ENCODE measurements around the gene EXOC3.

EXOC3 gene

DNA sequence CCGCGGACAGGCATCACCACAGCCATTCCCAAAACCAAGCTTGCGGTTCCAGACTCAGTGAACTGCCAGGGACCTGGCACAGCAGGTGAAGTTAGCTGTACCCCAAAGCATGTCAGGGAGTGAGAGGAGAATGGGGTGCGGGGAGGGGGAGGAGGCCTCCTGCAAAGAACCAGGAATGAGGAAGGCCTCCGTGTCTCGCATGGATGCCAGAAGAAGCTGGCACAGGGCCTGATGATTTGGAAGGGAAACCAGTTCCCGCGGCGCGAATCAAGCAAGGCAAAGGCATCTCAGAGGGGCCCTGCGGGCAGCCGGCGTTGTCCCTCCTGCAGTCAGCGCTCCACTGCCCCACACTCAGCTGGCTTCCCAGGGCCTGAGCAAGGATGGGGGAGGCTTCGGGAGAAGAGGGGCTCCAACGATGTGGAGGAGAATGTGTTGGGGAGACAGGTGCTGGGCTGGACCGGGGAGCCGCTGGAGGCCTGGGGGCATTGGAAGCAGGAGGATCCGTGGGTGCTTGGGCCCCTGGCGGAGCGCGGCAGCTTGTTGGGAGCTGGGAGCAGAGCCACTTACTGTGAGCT is 66.7 kb downstream of the EXOC3 start:
- no peak for TF ChIP-seq POLR2A (IDR thresholded peaks at IDR 0.05; ENCODE audit: low read depth, low read length)
- no peak for TF ChIP-seq POLR2AphosphoS5 (IDR thresholded peaks at IDR 0.05; ENCODE audit: low read depth, low read length)
- no peak for TF ChIP-seq TAF1 (IDR thresholded peaks at IDR 0.05; ENCODE audit: borderline replicate concordance, low read depth, low read length)
- FAIRE-seq (no peak), DNase-seq (ENCODE audit: insufficient read length) (no peak)

DNA sequence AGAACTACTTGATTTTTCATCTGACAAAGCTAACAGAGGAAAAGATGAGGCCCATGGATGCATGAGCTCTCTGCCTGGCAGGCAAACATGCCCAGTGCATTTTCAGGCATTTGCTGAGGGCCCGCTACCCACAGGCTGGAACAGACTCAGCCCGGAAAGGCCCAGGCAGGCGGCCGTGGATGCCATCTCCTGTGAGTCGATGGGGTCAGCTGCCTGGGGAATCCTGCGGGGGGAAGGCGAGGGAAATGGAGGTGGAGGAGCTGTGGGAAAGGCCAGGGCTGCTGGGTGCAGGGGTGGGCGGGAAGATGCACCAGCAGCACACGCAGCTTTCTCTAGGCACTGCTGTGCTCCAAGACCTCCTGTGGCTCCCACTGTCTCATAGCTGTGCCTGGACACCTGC is 67.5 kb downstream of the EXOC3 start:
- TF ChIP-seq TAF1 (IDR thresholded peaks at IDR 0.05; ENCODE audit: borderline replicate concordance, low read depth, low read length) (no peak), POLR2AphosphoS5 (IDR thresholded peaks at IDR 0.05; ENCODE audit: low read depth, low read length) (no peak), POLR2A (IDR thresholded peaks at IDR 0.05; ENCODE audit: low read depth, low read length) (no peak)

DNA sequence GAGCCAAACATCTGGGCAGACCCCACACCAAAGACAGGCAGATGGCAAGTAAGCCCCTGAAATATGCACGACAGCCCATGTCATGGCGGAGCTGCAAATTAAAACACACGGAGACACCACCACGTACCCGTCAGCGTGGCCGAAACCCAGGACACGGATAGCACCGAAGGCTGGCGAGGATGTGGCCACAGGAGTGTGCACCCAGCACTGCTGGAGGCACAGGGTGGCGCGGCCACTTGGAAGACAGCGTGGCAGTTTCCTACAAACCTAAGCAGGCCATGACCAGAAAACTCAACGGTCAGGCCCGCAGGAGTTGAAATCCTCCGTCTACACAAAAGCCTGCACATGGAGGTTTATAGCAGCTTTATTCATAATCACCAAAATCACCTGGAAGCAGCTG is 68.5 kb downstream of the EXOC3 start:
- TF ChIP-seq POLR2AphosphoS5 (IDR thresholded peaks at IDR 0.05; ENCODE audit: low read depth, low read length) (no peak), POLR2A (IDR thresholded peaks at IDR 0.05; ENCODE audit: low read depth, low read length) (no peak), TAF1 (IDR thresholded peaks at IDR 0.05; ENCODE audit: borderline replicate concordance, low read depth, low read length) (no peak)
- FAIRE-seq (no peak), DNase-seq (ENCODE audit: insufficient read length) (no peak)

More for the DNA sequence above, 67.5 kb downstream of the EXOC3 start:
- FAIRE-seq: no peak
- DNase-seq (ENCODE audit: insufficient read length): no peak

DNA sequence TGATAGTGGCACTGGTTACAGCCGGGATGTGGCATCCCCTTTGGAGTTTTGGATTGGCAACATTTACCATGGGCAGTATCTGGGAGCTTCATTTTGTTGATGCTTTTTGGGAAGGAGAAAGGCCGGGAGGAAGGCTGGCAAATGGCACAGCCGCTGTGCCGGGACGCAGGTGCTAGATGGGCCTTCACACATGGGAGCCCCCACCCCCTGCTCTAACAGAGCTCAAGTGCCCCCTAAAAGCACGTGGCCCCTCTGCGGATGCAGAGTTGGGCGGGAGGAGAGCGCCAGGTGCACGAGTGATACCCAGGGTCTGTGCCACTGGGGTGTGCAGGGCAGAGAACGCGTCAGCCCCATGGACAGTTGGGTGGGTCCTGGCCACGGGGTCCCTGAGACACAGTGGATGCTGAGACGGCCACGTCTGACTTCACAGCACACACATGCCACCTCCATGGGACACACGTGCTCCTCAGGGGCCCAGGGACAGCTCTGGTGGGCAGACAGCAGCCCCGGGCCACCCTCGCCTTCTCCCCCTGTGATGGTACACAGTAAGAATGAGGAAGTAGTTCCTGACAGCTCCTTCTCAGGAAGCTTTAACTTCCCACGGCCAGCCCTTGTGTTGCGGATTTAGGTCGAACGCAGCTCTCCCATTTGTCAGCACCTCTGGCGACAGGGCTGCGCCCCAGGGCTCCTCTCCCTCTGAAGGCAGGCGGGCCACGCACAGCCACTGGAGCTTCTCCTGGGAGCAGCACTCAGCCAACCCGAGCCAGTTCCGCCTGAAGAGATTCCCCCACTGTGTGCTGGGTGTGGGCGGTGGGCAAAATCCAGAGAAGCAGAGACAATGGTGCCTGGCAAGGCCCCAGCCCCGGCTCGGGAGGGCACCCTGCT is 70.5 kb downstream of the EXOC3 start:
- no peak for FAIRE-seq
- no peak for DNase-seq (ENCODE audit: insufficient read length)
- TF ChIP-seq TAF1 (IDR thresholded peaks at IDR 0.05; ENCODE audit: borderline replicate concordance, low read depth, low read length) (no peak), POLR2A (IDR thresholded peaks at IDR 0.05; ENCODE audit: low read depth, low read length) (no peak), POLR2AphosphoS5 (IDR thresholded peaks at IDR 0.05; ENCODE audit: low read depth, low read length) (no peak)

DNA sequence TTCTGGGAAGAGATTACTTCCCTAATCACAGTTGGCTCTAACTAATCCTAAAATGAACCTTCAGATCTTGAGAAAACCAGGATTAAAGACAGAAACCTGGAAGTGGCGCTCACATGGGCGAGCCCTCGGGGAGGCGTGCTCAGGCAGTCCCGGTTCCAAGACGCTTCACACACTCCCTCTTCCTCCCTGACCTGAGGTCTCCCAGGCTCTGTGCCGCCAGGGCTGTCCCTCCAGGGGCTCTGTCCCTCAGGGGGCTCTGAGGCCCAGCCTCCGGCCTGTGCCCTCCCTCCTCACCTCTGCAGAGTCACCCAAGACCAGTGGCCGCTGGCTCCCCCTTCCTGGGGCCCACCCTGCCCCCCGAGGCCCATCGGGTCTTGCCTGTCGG is 71.1 kb downstream of the EXOC3 start:
- no peak for TF ChIP-seq POLR2A (IDR thresholded peaks at IDR 0.05; ENCODE audit: low read depth, low read length)
- TF ChIP-seq POLR2AphosphoS5 (IDR thresholded peaks at IDR 0.05; ENCODE audit: low read depth, low read length): no peak
- no peak for TF ChIP-seq TAF1 (IDR thresholded peaks at IDR 0.05; ENCODE audit: borderline replicate concordance, low read depth, low read length)
- DNase-seq (ENCODE audit: insufficient read length) (no peak), FAIRE-seq (no peak)

DNA sequence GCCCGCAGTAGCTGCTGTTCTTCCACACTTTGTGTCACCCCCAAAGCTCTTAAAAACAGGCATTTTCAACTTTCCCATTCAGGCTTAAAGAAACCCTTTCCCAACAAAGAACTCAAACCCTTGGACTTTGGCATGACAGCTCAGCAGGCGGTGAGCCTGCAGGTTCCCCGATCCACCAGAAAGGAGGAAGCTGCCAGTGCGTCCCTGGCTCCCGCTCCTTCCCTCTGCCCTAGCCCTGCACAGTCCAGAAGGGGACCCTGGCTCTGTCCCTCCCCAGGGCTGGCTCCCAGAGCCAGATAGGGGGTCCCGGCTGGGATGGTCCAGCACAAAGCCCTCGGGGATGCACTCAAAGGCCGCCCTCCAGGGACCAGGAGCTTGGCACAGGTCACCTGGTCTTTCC is 71.7 kb downstream of the EXOC3 start:
- FAIRE-seq (no peak), DNase-seq (ENCODE audit: insufficient read length) (no peak)
- no peak for TF ChIP-seq POLR2A (IDR thresholded peaks at IDR 0.05; ENCODE audit: low read depth, low read length)
- TF ChIP-seq TAF1 (IDR thresholded peaks at IDR 0.05; ENCODE audit: borderline replicate concordance, low read depth, low read length): no peak
- TF ChIP-seq POLR2AphosphoS5 (IDR thresholded peaks at IDR 0.05; ENCODE audit: low read depth, low read length): no peak

DNA sequence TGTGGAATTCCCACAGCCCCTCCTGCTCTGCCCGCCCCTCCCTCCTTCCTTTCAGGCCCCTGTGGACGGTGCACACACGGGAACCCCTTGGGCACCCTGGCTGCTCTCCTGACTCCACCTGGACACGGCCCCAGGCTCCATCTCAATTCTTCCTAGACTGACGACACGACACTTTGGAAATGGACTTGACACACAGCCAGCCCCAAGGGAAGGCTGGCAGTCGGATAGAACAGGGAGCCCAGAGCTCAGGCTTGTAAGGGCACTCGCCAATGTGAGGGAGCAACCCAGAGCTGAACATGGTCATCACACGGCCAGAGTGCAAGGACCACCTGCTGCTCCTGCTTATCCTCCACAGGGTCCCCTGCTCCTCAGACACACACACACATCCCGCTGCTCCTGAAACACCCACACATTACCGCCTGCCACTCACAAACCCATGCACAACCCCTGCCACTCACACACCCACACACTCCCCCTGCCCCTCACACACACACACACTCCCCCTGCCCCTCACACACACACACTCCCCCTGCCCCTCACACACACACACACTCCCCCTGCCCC is 72.4 kb downstream of the EXOC3 start:
- no peak for FAIRE-seq
- no peak for DNase-seq (ENCODE audit: insufficient read length)
- TF ChIP-seq TAF1 (IDR thresholded peaks at IDR 0.05; ENCODE audit: borderline replicate concordance, low read depth, low read length) (no peak), POLR2AphosphoS5 (IDR thresholded peaks at IDR 0.05; ENCODE audit: low read depth, low read length) (no peak), POLR2A (IDR thresholded peaks at IDR 0.05; ENCODE audit: low read depth, low read length) (no peak)

DNA sequence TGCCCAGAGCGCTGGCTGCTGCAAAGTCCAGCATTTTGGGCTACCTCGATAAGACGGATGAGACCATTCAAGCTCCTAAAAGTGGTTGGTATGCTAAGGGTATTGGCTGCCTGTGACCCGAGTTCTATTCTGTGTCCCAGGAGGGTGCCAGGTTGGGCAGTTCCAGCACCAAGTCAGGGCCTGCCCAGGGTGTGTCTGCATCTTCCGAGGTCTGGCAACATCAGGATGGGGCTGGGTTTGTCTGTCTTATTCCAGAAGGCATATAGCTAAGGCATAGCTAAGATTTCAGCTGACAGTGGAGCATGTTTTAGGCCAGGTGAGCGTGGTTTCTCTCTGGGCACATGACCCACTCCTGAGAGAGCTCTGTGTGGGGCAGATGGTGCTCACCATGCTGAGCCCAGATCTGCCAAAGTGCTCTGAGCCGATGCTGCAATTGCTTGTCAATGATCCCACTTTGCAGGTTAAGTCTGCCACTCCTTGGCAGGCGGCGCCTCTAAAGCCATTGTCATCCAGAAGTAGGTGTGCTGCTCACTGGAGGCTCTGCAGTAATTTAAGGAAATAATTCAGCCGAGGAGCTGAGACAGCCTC is 73.5 kb downstream of the EXOC3 start:
- TF ChIP-seq POLR2A (IDR thresholded peaks at IDR 0.05; ENCODE audit: low read depth, low read length): no peak
- no peak for TF ChIP-seq POLR2AphosphoS5 (IDR thresholded peaks at IDR 0.05; ENCODE audit: low read depth, low read length)
- TF ChIP-seq TAF1 (IDR thresholded peaks at IDR 0.05; ENCODE audit: borderline replicate concordance, low read depth, low read length): no peak
- no peak for DNase-seq (ENCODE audit: insufficient read length)
- FAIRE-seq: no peak
